IPS-NIHi7 (cell line): Measurements from ENCODE around the gene COMMD10.

ENCODE experiments used
- DNase-seq: peaks from one replicate; pipeline ENCODE4 v3.0.0; 2012; ENCODE audit warnings: mixed read lengths; ENCODE audit errors: extremely low spot score

COMMD10 gene

GRCh38 chr5:116291271-116291670, 206.4 kb downstream of the COMMD10 start:
- no peak for DNase-seq

- no peak for DNase-seq
Measured at GRCh38 chr5:116292321-116292720, 207.5 kb downstream of the COMMD10 start.

- no peak for DNase-seq
Measured at GRCh38 chr5:116296335-116297072, 211.7 kb downstream of the COMMD10 start.

GRCh38 chr5:116297296-116297814, 212.5 kb downstream of the COMMD10 start:
- peak; percentile 28 for DNase-seq

GRCh38 chr5:116299746-116300640, 215.2 kb downstream of the COMMD10 start:
- DNase-seq: no peak

GRCh38 chr5:116301110-116301509, 216.3 kb downstream of the COMMD10 start:
- DNase-seq: no peak

- DNase-seq: no peak
Measured at GRCh38 chr5:116303340-116303739, 218.5 kb downstream of the COMMD10 start.

GRCh38 chr5:116303810-116304209, 219.0 kb downstream of the COMMD10 start:
- no peak for DNase-seq

GRCh38 chr5:116305899-116306298, 221.1 kb downstream of the COMMD10 start:
- no peak for DNase-seq

- DNase-seq: no peak
Measured at GRCh38 chr5:116306846-116307245, 222.0 kb downstream of the COMMD10 start.

- DNase-seq: no peak
Measured at GRCh38 chr5:116308391-116308790, 223.6 kb downstream of the COMMD10 start.

GRCh38 chr5:116313366-116313765, 228.5 kb downstream of the COMMD10 start:
- DNase-seq: no peak

GRCh38 chr5:116315531-116315930, 230.7 kb downstream of the COMMD10 start:
- no peak for DNase-seq

GRCh38 chr5:116318091-116318854, 233.4 kb downstream of the COMMD10 start:
- no peak for DNase-seq

GRCh38 chr5:116320486-116320885, 235.7 kb downstream of the COMMD10 start:
- DNase-seq: no peak

GRCh38 chr5:116329503-116329902, 244.7 kb downstream of the COMMD10 start:
- DNase-seq: no peak

- no peak for DNase-seq
Measured at GRCh38 chr5:116340799-116341198, 256.0 kb downstream of the COMMD10 start.
